T-cell (primary cell): ENCODE results near the gene KRTAP2-4. TPM values are rescaled to one million over a fixed set of nuclear protein-coding genes. Genes with fewer than 3 reads are reported as not detected.

Experiments
- ATAC-seq, 4 experiments: fragments of 200-7000 bp in 3 of 4; fragments of 150-1000 bp in 1 of 4; cut with Tn5 transposase; replicated peaks in 1 of 4; 1 replicate in 3 of 4; 2 replicates in 1 of 4; pipeline ENCODE4 v1.10.0; 2021; ENCODE audit warnings: moderate library complexity in 3 of 4, mild to moderate bottlenecking in 2 of 4, moderate number of reproducible peaks in 1 of 4
- CTCF ChIA-PET, 2 donors: fragments of 300-600 bp; sonication (Branson Sonifier 250); formaldehyde crosslinking; loops; one replicate each; lab custom pipeline; 2022; ENCODE audit warnings: antibody characterized with exemption in 2 of 2; lab: Charles Lee
- POLR2A ChIA-PET, 2 donors: fragments of 300-600 bp; sonication (Branson Sonifier 250); formaldehyde crosslinking; loops; one replicate each; lab custom pipeline; 2022; ENCODE audit warnings: antibody characterized with exemption in 2 of 2; lab: Charles Lee
- DNase-seq, 35 experiments: peaks; one replicate each; pipeline versions ENCODE4 v3.0.0 to v3.0.0-alpha.2; 2013 to 2023
- H3K27ac ChIP-seq: one replicate; pipeline ENCODE4 v1.5.1; 2013; ENCODE audit warnings: low read length
- H3K27me3 ChIP-seq, 2 experiments: replicated peaks in 1 of 2; 1 replicate in 1 of 2; 2 replicates in 1 of 2; pipeline versions ENCODE4 v1.6.1 to v1.7.0; 2013; ENCODE audit warnings: low read length in 1 of 2, mixed read lengths in 1 of 2; ENCODE audit not compliant: control insufficient read depth in 2 of 2, insufficient read depth in 2 of 2; ENCODE audit errors: extremely low read depth in 1 of 2
- H3K36me3 ChIP-seq, 2 donors: 1 replicate in 1 of 2; 2 replicates in 1 of 2; pipeline versions ENCODE4 v1.6.1 to v1.7.0; 2013; ENCODE audit warnings: low read length in 1 of 2; ENCODE audit not compliant: control insufficient read depth in 2 of 2, insufficient read depth in 1 of 2; ENCODE audit errors: extremely low read depth in 1 of 2
- H3K4me1 ChIP-seq, 2 experiments: 1 replicate in 1 of 2; 2 replicates in 1 of 2; pipeline versions ENCODE4 v1.6.1 to v1.7.0; 2013; ENCODE audit warnings: low read length in 2 of 2, mixed read lengths in 1 of 2; ENCODE audit not compliant: insufficient read depth in 2 of 2, control insufficient read depth in 1 of 2; ENCODE audit errors: extremely low read depth in 1 of 2
- H3K4me3 ChIP-seq, 2 donors: 1 replicate in 1 of 2; 2 replicates in 1 of 2; pipeline versions ENCODE4 v1.5.1 to v1.7.0; 2013; ENCODE audit warnings: mild to moderate bottlenecking in 2 of 2, low read length in 1 of 2, moderate library complexity in 1 of 2; ENCODE audit not compliant: control insufficient read depth in 1 of 2; ENCODE audit errors: extremely low read depth in 1 of 2
- H3K9me3 ChIP-seq: 2 replicates; pipeline ENCODE4 v1.7.0; 2013
- H3K27ac Mint-ChIP-seq, 2 donors: one replicate each; pipeline ENCODE4 v1.8.0; 2020 to 2021; ENCODE audit warnings: mild to moderate bottlenecking in 2 of 2, mixed read lengths in 2 of 2
- H3K27me3 Mint-ChIP-seq, 2 donors: one replicate each; pipeline ENCODE4 v1.8.0; 2021 to 2022; ENCODE audit warnings: mixed read lengths in 2 of 2
- H3K36me3 Mint-ChIP-seq: one replicate; pipeline ENCODE4 v1.8.0; 2021; ENCODE audit warnings: mixed read lengths
- H3K4me1 Mint-ChIP-seq, 3 donors: one replicate each; pipeline ENCODE4 v1.8.0; 2020 to 2022; ENCODE audit warnings: mixed read lengths in 3 of 3, mild to moderate bottlenecking in 1 of 3
- H3K4me3 Mint-ChIP-seq, 3 donors: one replicate each; pipeline ENCODE4 v1.8.0; 2020 to 2022; ENCODE audit warnings: mild to moderate bottlenecking in 3 of 3, mixed read lengths in 3 of 3, moderate library complexity in 3 of 3
- H3K9me3 Mint-ChIP-seq, 3 donors: one replicate each; pipeline ENCODE4 v1.8.0; 2020 to 2022; ENCODE audit warnings: mixed read lengths in 3 of 3
- WGBS: methylation state at CpG from one replicate; pipeline ENCODE4 v1.1.5; 2013; ENCODE audit warnings: missing lambda C conversion rate; ENCODE audit not compliant: insufficient coverage; 5-methylcytosine and 5-hydroxymethylcytosine counted together
- total RNA-seq, 35 experiments: library from RNA in 6 of 35; stranded (reverse) in 6 of 35; fragments of 120-200 nt in 1 of 35; gene quantifications; one replicate each; pipeline versions ENCODE4 v1.2.1 to v1.2.4 and lab custom pipeline; 2013 to 2026

KRTAP2-4 gene
- total RNA-seq, 5 donors from 2014 or later (not counting 1 experiment from before 2014, with no cell fraction given): not detected

GRCh38 chr17:41029633-41030245 lies 35.9 kb downstream of the KRTAP2-4 start, which contains the start of gene KRTAP1-4:
Gene KRTAP1-4 (minus strand): TSS chr17:41030195. CDS start chr17:41030078, 117 bp downstream.
- DNase-seq (no peak), ATAC-seq (no peak)
- no peaks in the 10 kb centered on the region for H3K4me1 Mint-ChIP-seq
- no peak within 1 kb of the TSS for H3K4me3 ChIP-seq
- POLR2A ChIA-PET: no interaction called here
- no peaks in the 10 kb centered on the region for H3K4me1 ChIP-seq
- H3K36me3 ChIP-seq: no peaks in the 10 kb centered on the region
- no peak within 1 kb of the TSS for H3K27ac Mint-ChIP-seq
- WGBS: 68% methylated on average over 12 of the region's 12 CpGs
- H3K9me3 Mint-ChIP-seq: no peaks in the 10 kb centered on the region
- H3K27me3 ChIP-seq: peaks cover 0 to 19% of the 10 kb centered on the region in 2 experiments
- H3K4me3 Mint-ChIP-seq: no peak within 1 kb of the TSS
- peaks cover 24 to 36% of the 10 kb centered on the region in 2 donors for H3K27me3 Mint-ChIP-seq
- CTCF ChIA-PET: interaction anchor here (0.6 kb wide), 2 partner anchors 61 to 520 kb away, joined by 3 read pairs; no protein-coding TSS in a partner anchor
- no peaks in the 10 kb centered on the region for H3K36me3 Mint-ChIP-seq
- no peaks in the 10 kb centered on the region for H3K9me3 ChIP-seq
- H3K27ac ChIP-seq: no peak within 1 kb of the TSS

GRCh38 chr17:41026715-41027471 lies 38.8 kb downstream of the KRTAP2-4 start, which contains the start of gene KRTAP1-5:
Gene KRTAP1-5 (minus strand): TSS chr17:41027208. CDS start chr17:41027155, 53 bp downstream.
- Mint-ChIP-seq H3K4me1 (no peaks in the 10 kb centered on the region), H3K9me3 (no peaks in the 10 kb centered on the region), H3K27me3 (peaks cover 18 to 27% of the 10 kb centered on the region in 2 donors), H3K4me3 (no peak within 1 kb of the TSS), H3K36me3 (no peaks in the 10 kb centered on the region), H3K27ac (no peak within 1 kb of the TSS)
- DNase-seq (no peak), ATAC-seq (no peak)
- POLR2A ChIA-PET: no interaction called here
- CTCF ChIA-PET: no interaction called here
- Histone ChIP-seq H3K4me3 (no peak within 1 kb of the TSS), H3K27ac (no peak within 1 kb of the TSS), H3K36me3 (no peaks in the 10 kb centered on the region), H3K9me3 (no peaks in the 10 kb centered on the region), H3K27me3 (peaks cover 0 to 15% of the 10 kb centered on the region in 2 experiments), H3K4me1 (no peaks in the 10 kb centered on the region)
- 81% methylated on average over 7 of the region's 9 CpGs for WGBS

- POLR2A ChIA-PET: no interaction called here
- WGBS: 49% methylated on average over 2 of the region's 3 CpGs
- no peak for DNase-seq
- H3K36me3 Mint-ChIP-seq: no peaks in the 10 kb centered on the region
- CTCF ChIA-PET: no interaction called here
- H3K4me1 ChIP-seq: no peaks in the 10 kb centered on the region
- no peak overlapping the region for H3K4me3 Mint-ChIP-seq
- H3K27me3 Mint-ChIP-seq: peaks cover 14 to 23% of the 10 kb centered on the region in 2 donors
- H3K27me3 ChIP-seq: peaks cover 0 to 13% of the 10 kb centered on the region in 2 experiments
- no peak overlapping the region for H3K27ac ChIP-seq
- no peaks in the 10 kb centered on the region for H3K36me3 ChIP-seq
- H3K9me3 Mint-ChIP-seq: peaks cover 0 to 4% (median 3%) of the 10 kb centered on the region in 3 donors
- no peak for ATAC-seq
- no peak overlapping the region for H3K4me3 ChIP-seq
- no peaks in the 10 kb centered on the region for H3K9me3 ChIP-seq
- H3K27ac Mint-ChIP-seq: no peak overlapping the region
- H3K4me1 Mint-ChIP-seq: no peaks in the 10 kb centered on the region
Measured at GRCh38 chr17:41024697-41025096, 41.0 kb downstream of the KRTAP2-4 start.

- no peaks in the 10 kb centered on the region for H3K9me3 ChIP-seq
Measured at GRCh38 chr17:41020336-41020735, 45.3 kb downstream of the KRTAP2-4 start.

GRCh38 chr17:41019415-41019814 lies 46.3 kb downstream of the KRTAP2-4 start:
- Mint-ChIP-seq H3K27me3 (peaks cover 3 to 21% of the 10 kb centered on the region in 2 donors), H3K9me3 (peaks cover 0 to 4% (median 3%) of the 10 kb centered on the region in 3 donors), H3K4me1 (no peaks in the 10 kb centered on the region), H3K4me3 (no peak overlapping the region), H3K27ac (no peak overlapping the region), H3K36me3 (no peaks in the 10 kb centered on the region)
- Histone ChIP-seq H3K27me3 (no peaks in the 10 kb centered on the region), H3K4me1 (no peaks in the 10 kb centered on the region), H3K9me3 (no peaks in the 10 kb centered on the region), H3K4me3 (no peak overlapping the region), H3K27ac (no peak overlapping the region), H3K36me3 (no peaks in the 10 kb centered on the region)
- ATAC-seq (no peak), DNase-seq (no peak)
- WGBS: 91% methylated on average over 1 of the region's 3 CpGs
- ChIA-PET CTCF (no interaction called here), POLR2A (no interaction called here)

More at GRCh38 chr17:41020336-41020735, 45.3 kb downstream of the KRTAP2-4 start:
- no peaks in the 10 kb centered on the region for H3K27me3 ChIP-seq
- ATAC-seq (no peak), DNase-seq (no peak)
- Mint-ChIP-seq H3K4me3 (no peak overlapping the region), H3K27ac (no peak overlapping the region), H3K36me3 (no peaks in the 10 kb centered on the region), H3K9me3 (peaks cover 0 to 4% (median 3%) of the 10 kb centered on the region in 3 donors), H3K27me3 (peaks cover 8 to 20% of the 10 kb centered on the region in 2 donors), H3K4me1 (no peaks in the 10 kb centered on the region)
- H3K27ac ChIP-seq: no peak overlapping the region
- no peak overlapping the region for H3K4me3 ChIP-seq
- POLR2A ChIA-PET: no interaction called here
- H3K4me1 ChIP-seq: no peaks in the 10 kb centered on the region
- H3K36me3 ChIP-seq: no peaks in the 10 kb centered on the region
- CTCF ChIA-PET: interaction anchor here in 1 of 2 donors (0.7 kb wide), 1 partner anchor 301 kb away, joined by 7 read pairs; no protein-coding TSS in a partner anchor

- no CpG with 5 or more reads among the region's 3 CpGs for WGBS
- Mint-ChIP-seq H3K36me3 (no peaks in the 10 kb centered on the region), H3K4me3 (no peak overlapping the region), H3K4me1 (no peaks in the 10 kb centered on the region), H3K9me3 (peaks cover 0 to 4% (median 3%) of the 10 kb centered on the region in 3 donors), H3K27me3 (peaks cover 3 to 21% of the 10 kb centered on the region in 2 donors), H3K27ac (no peak overlapping the region)
- CTCF ChIA-PET: no interaction called here
- no peak overlapping the region for H3K27ac ChIP-seq
- POLR2A ChIA-PET: no interaction called here
- H3K27me3 ChIP-seq: no peaks in the 10 kb centered on the region
- DNase-seq (no peak), ATAC-seq (no peak)
- H3K36me3 ChIP-seq: no peaks in the 10 kb centered on the region
- no peak overlapping the region for H3K4me3 ChIP-seq
- no peaks in the 10 kb centered on the region for H3K9me3 ChIP-seq
- H3K4me1 ChIP-seq: no peaks in the 10 kb centered on the region
Measured at GRCh38 chr17:41018541-41018940, 47.1 kb downstream of the KRTAP2-4 start.
